GM19438 (cell line): ENCODE results near the gene ZNF408.
A peak's percentile ranks its signal among the peaks of the same experiment; 100 is the strongest.
"Not testable (repeated sequence)": the region's sequence is repeated elsewhere in the genome, so short reads cannot be mapped to it uniquely, and the experiment has no call there.

Source experiments
- ATAC-seq: cut with Tn5 transposase; IDR thresholded peaks from one replicate; pipeline ENCODE4 v1.9.1; 2021; ENCODE audit warnings: low read depth; ENCODE audit not compliant: unreplicated experiment

The ZNF408 gene

DNA sequence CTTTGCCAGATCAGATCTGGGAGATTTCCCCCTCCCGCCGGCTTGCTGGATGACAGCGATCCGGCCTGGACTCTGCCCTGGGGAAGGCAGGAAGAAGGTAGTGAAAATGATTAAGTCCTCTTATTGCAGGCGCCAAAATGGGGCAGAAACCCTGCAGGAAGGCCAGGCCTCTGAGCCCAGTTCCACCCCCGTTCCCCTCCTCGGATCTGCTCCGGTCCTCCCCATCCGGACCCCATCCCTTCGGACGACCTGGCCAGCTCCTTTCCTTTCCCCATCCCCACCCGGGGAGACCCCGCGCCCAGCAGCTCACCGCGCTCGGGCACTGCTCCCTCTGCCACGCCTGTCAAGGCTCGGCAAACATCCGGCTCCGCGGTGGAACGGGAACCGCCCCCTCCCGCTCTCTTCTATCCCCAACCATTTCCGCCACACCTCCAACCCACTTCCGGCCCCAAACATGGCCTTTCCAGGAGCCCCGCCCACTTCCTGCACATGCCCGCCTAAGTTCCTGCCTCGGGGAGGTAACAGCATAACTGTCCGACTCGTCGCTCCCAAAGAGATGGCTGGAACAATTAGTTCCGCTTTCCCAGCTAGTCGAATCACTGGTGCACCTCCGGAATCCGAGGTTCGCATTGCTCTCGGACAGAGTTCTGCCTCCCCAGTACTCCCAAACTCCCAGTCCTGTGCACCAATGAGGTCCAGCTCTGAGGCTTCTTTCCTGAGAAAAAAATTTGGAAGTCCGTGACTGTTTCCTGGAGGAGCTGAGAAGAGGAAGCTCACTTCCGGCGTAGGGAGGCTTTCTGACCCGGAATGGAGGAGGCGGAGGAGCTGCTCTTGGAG lies at the start of gene ZNF408, which contains the start of gene ARHGAP1:
TSS of gene ZNF408 (plus strand) at position 791 of the 837 bp plus-strand sequence. CDS start at position 808, 17 bp downstream.
TSS of gene ARHGAP1 (minus strand) at position 379 of the 837 bp plus-strand sequence. CDS start 4,512 bp downstream, outside the sequence.
- peak; percentile 93 for ATAC-seq

DNA sequence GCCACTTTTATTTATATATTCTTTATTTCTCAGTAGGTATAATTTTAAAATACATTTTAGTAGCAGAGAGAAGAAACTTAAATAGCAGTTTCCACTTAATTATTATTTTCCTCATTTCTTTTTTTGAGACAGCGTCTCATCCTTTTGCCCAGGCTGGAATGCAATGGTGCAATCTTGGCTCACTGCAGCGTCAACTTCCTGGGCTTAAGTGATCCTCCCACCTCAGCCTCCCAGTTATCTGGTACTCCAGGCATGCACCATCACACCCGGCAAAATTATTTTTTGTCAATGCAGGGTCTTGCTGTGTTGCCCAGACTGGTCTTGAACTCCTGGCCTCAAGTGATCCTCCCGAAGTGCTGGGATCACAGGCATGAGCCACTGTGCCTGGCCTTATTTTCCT lies 45.2 kb upstream of the ZNF408 start:
- ATAC-seq, result no peak

DNA sequence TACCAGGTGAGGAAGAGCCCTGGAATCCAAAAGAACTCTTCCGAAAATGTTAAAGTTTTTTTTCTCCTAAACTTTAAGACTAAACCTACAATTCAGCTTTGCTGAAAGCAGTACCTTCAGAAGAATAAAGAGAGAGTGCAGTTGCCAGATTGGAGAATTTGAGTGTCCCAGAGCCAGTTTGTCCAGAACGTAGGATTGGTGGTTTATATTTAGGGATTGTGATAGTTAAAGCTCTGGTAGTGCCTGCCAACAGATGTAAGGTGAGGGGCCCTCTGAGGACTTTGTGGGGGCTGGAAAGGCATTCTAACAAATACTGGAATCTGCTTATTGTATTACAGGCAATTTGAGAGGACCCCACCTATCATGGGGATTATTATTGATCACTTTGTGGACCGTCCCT lies 43.6 kb upstream of the ZNF408 start:
- no peak for ATAC-seq

DNA sequence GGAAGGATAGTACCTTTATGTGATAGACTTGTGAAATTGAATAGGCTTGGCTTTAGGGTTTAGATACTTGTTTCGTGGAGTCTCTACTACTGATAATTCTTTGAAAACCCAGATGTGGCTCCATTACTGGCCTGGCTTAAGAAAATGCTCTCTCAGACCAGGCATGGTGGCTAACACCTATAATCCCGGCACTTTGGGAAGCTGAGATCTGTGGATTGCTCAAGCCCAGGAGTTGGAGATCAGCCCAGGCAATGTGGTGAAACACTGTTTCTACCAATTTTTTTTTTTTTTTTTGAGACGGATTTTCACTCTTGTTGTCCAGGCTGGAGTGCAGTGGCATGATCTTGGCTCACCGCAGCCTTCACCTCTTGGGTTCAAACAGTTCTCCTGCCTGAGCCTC lies 42.6 kb upstream of the ZNF408 start:
- no peak for ATAC-seq

DNA sequence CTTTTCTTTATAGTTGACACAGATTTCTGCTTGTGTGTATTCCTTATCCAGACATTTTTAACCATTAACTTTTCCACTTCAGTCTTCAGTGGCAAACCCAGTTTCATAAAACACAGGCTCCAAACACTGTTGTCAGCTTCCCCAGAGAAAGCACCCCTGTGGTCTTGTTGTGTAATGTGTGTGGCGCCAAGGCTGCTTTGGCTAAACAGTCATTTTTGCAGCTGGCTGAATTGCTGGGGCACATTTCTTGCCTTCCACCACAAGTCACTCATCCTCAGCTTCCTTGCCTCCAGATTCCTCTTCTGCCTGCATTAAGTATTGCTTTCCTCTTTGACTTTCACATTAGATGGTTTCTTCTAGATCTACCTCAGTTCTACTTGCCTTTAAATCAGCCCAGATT lies 40.9 kb upstream of the ZNF408 start:
- no peak for ATAC-seq

DNA sequence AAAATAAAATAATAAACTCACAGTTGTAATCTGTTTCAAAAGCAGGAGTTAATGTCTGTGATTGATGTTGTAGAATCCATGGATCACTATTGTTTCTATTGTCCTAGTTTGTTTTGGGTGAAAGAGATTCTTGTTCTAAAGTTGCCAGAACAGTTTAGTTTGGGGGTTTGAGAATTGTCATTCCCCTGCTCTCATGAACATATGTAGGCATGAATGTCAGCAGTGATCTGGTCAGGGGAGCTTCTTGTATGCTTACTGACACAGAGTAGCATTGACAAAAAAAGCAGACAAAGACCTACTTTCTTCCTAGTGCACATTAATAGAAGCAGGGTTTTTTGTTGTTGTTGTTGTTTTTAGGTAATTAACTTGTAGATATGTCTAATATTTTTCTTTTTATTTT lies 39.0 kb upstream of the ZNF408 start:
- no peak for ATAC-seq

DNA sequence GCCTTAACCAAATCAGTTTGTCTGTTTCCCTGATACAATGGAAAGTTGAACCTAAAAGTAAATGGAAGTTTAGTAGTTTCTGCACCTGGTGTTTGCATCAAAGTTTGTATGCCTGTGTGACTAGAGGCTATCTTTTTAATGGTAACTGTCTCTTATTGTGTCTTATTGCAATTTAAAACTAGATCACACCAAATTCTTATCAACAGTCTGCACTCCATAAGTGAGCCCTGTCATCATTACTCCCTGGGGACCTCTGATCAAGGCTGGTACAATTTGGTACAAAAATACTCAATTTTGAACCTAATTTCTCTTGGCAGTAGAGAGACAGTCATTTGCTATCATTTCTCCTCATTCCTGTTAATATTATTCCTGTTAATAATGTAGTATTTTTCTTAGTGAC lies 38.5 kb upstream of the ZNF408 start:
- ATAC-seq, result no peak

DNA sequence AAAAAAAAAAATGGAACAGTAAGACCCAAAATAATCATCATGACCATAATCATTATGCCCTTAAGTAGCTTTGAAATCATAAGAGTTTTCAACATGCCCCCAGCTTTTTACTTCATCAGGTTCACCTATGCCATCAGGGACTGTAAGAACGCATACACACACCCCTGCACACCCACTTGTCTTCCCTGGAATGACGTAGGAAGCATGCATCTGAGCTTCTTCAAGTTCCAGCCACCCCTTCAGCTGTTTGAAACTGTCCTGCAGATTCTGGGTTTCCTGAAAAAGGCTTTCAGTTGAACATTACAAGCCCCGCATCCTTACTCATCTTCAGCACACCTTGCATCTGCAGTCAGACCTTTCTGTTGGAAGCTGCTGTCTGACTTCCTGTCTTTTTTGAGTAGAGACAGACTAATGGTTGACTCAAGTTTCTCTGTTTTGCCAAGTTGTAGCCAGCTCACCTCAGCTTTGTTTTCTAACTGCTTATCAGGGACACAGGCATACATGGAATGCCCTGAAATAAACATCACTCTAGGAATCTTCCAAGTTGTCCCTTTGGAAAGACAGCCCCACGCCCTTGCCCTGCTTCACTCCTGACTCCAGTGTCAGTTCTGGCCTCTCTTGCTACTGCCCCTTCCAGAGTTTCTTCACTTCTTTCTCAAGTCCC lies 37.4 kb upstream of the ZNF408 start:
- ATAC-seq, result no peak

DNA sequence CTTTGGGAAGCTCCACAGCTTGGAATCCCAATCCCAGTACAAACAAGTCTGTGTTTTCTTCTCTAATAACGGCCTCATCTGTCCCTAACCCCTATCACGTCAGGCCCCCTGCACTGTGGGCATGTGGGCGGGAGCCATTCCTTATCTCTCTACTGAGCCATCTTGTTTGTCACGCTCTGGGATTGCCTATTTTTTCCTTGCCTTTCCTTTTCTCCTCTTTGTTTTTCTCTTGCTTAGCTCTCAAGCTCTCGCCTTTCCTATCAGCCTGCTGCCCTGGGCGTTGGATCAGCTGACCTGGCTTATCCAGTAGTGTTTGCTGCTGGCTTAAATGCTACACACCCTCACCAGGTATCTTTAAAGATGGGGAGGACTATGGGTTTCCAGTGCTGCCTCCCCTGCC lies 36.2 kb upstream of the ZNF408 start:
- no peak for ATAC-seq

DNA sequence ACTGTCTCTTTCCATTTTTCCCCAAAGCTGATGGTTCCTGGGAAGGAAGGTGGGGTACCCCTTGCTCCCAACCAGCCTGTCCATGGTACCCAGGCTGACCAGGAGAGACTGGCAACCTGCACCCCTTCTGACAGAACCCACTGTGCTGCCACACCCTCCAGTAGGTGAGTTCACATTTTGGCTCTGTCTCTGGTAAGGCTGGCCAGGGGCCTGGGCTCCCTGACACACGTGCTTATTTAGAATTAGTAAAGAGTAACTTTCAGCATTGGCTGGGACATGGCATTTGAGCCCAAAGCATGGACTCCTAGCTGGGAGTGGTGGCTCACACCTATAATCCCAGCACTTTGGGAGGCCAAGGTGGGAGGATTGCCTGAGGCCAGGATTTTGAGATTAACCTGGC lies 35.5 kb upstream of the ZNF408 start:
- no peak for ATAC-seq

DNA sequence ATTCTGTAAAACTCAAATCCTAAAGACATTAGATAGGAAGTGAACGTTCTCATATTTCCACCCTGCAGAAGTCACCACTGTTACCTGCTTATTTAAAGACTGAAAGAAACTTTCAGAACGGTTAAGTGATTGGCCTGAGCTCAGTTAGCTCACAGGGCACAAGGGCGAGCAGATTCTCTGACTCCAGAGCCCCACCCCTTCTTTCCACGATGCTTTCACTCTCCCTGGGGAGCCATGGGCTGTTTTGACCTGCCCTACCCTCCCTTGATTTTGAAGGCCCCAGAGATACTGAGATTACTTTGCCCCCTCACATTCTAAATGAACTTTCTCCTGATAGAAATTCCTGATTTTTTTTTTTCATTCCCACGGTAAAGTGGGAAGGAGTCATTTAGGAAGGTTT lies 34.3 kb upstream of the ZNF408 start:
- ATAC-seq, result no peak

DNA sequence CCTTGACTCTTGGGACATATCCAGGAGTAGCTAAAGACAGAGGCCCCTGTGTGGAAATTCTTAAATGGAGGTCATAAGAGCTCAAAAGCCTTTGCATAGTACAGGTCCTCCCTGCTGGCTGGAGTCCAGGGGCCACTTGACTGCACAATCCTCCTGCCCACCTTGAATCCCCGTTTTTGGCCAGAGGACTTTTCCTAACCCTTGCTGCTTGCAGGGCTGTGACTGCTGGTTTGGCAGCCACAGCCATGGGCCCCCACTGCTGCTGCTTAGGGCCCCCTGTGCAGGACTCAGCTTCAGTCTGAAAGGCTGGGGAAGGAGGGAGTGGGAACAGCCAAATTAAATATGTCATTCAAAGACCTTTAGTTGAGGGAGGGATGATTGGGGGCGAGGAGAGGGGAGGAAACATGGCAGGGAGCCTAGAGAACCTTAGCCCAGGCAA lies 33.8 kb upstream of the ZNF408 start:
- ATAC-seq, result no peak

DNA sequence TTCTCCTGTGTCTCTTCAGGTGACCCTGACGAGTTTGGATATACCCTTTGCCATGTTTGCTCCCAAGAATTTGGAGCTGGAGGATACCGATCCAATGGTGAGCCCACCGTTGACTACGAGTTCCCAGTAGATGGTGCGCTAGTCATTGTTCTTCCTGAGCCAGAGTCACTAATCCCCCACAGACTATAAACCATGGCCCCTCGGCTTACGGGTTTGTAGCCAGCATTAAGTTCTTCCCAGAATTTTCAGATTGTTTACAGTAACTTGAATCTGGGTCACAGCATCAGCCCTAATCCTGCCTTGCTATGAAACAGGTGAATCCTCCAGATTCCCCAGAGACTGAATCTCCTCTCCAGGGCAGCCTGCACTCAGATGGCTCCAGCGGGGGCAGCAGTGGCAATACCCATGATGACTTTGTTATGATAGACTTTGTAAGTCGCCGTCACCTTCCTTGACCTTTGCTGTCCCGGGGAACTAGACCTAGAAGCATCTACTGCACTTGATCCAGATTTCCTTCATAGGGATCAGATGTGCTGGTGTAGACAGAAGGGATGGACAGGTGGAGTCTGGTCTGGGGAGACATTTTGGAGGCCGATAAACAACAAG lies 32.2 kb upstream of the ZNF408 start:
- no peak for ATAC-seq

DNA sequence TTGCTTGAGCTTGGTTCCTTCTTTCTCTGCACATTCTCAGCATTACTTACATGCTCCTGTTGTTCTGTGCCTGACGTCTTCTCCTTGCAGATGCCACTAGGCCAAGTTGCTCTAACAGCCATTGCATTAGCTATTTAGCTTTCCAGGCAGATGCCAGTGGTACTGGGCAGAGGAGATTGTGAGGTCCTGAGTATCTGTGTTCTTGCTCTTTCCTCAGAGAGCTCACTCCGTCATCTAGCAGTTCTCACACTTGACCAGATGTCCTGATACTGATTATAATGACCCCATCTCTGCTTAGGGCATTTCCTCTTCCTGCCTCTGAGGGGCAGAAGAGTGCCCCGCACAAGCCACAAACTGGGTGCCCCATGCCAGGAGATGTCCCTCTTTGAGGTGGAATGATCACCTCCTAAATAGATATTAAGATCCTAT lies 31.1 kb upstream of the ZNF408 start:
- no peak for ATAC-seq

DNA sequence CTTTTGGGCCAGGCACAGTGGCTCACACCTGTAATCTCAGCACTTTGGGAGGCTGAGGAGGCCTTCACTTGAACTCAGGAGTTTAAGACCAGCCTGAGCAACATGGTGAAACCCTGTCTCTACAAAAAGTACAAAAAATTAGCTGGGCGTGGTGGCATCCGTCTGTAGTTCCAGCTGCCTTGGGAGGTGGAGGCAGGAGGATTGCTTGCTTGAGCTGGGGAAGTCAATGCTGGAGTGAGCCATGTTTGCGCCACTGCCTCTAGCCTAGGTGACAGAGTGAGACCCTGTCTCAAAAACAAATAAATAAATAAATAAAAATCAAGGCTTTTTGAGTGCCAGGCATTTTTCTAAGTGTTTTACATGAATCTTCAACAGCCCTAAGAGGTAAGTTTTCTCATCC lies 30.3 kb upstream of the ZNF408 start:
- ATAC-seq, result not testable (repeated sequence)

DNA sequence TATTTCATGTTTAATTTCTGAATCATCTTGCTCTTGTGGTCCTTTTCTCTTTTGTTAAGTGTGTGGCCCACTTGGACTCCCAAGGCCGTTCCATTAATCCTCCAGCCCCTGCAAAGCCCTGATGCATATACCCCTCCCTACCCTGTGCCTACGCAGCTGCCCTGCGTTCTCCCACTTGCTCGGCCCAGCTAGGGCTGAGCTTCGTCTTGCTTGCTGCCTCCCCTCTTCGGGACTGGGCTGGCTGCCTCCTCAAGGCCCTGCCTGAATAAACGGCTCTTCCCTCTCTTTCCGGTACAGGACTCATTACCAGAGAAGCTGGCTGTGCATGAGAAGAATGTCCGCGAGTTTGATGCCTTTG lies 28.9 kb upstream of the ZNF408 start:
- ATAC-seq, result no peak

DNA sequence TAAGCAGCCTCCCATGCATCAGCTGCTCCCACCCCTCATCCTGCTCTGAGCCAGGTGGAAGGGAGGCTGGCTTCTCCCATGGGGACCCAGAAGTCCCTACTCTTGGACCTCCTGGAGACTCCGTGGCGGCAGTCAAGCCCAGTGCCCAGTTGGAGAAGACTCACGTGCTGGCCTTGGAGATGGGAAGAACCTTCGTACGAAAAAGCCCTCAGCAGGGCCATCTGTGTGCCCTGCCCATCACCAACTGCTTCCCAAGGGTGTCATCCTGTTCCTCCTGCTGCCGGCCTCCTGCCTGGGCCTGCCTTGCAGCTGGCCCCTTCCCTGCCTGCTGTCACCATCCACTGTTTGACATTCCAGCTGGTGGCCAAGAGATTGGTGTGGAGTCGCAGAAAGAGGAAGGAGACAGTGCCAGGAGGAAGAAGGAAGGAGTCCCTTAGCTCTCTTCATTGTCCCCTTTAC lies 28.4 kb upstream of the ZNF408 start:
- no peak for ATAC-seq

DNA sequence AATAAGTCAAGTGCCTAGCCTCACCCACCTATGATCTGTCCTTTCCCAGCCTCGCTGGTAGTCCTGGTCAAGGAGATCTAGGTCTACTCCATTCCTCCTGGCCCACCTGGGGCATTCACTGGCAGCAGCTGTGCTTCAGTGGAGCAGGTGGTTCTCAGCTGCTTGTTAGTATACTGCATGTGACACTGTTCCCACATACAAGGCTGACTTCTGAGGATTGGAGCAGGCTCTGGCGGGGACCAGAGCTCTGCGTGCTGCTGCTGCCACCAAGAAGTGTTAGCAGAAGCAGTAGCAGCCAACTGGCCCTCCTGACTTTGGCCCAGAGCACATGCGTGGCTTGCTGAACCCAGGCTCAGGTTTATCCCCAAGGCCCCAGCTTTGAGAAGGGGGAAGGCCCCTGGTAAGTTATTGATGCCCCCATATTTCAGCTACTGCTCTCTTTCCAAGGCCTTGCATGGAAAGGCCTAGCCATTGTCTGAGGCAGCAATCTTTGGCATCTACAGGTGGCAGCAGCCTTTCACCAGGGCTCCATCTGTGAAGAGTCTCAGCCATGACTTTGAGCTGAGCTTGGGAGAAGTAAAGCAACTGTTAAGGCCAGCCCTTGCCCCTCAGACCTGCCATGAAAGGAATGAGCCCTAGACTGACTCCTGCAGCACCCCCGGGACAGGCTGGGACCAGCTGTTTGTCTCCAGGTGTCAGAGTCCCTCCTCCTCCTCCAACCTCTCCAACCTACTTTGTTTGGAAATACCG lies 26.9 kb upstream of the ZNF408 start:
- no peak for ATAC-seq

DNA sequence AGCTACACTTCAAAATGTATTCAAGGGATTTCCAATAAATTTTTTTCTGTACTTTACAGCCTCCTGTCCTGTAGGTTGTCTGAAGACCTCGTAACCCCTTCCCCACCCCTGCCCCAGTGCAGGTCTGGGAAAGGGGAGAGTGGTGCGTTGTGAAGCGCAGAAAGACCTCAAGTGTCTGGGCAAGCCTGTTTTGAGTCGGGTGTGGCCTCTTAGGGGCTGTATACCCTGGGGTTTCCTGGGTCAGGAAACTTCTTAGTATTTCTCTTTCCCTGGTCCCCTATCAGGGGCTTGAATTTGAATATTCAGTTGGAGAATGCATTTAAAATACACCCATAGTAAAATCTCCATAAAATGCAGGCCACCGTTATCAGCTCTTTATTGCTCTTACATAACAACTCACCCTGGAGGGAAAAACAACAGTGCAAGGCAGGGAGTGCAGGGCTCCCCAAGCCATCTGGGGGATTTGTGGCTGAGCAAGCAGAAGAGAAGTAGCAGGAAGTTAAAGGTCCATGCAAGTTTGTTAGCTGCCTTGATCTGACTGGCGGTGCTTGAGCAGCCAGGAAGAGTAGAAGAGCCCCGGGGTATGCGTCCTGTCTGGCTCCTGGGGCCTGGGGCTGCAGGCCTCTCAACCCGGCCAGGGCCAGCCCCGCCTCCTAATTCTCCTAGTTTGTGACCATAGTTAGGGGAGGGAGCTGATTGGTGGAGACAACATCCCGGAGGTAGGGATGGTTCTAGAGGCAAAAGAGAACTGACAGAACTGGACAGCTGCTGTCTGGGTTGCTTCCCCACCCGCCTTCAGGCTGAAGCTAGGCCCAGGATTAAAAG lies 26.2 kb upstream of the ZNF408 start:
- ATAC-seq, result no peak

DNA sequence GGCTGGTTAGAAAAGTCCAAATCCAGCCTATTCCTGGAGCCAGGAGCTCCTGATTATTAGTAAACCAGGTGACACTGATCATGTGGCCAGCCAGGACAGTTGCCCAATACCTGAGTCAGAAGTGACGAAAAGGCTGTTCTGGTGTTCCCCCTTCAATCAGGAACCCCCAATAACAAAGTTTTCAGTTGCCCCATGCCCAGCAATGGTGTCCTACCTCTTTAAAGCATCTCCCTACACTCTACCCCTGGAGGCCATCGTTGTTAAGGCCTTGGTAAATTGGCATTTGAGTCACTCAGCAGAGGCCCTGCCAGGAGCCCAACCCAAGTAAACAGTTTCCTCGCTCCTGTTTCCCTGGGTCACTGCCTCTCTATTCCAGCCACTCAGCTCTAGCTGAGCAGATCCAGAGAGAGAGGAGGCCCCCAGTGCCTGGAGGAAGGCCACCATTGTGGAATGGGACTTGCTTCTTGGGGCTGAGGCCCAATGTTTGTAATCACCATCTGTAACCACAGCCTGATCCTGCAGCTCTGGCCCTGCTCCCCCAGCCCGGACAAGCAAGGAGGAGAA lies 25.5 kb upstream of the ZNF408 start:
- ATAC-seq, result no peak
